ENCODE data around the gene ATAD2B.
"Not testable (repeated sequence)": the region's sequence is repeated elsewhere in the genome, so short reads cannot be mapped to it uniquely, and the experiment has no call there.

The ATAD2B gene

DNA sequence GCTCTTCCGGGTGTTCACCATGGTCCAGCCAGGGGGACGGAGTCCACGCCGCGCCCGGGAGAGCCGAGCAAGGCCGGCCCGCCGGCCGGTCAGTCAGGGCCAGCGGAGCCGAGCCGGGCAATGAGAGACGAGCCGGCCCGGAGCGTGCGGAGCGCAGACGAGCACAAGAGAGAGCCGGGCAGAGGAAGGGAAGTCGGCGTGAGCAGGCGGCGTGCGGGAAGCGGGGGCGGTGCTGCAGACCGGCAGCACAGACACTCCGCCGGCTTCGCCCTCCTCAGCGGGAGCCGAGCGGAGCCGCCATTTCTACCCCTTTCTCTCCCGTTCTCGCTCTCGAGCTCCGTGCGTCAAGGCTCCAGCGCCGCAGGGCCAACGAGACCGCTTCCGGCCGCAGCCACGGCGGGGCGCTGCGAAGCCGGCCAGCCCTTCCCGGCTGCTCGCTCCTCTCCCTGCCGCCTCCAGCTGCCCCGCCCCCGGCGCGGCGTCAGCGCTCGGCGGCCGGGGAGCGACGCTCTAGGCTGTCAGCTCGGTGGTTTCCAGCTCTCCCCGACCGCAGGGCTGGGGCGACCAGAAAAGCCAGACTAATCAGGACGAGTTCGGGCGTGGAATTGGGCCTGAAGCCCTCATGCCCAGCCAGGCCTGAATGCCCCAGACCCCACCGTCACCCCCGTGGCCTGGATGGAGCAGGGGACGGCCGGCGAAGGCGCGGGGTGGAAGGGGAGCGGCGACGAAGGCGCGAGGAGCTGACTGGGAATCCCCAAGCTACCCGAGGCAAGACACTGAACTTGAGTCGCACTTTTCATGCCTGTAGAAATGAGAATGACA lies at the start of gene ATAD2B:
Gene ATAD2B, minus strand, starts transcription at position 374 of the 822 bp plus-strand sequence. Its CDS starts 353 bp downstream, at position 21.
- peak; percentile 90 for DNase-seq (ENCODE audit: low read depth)

DNA sequence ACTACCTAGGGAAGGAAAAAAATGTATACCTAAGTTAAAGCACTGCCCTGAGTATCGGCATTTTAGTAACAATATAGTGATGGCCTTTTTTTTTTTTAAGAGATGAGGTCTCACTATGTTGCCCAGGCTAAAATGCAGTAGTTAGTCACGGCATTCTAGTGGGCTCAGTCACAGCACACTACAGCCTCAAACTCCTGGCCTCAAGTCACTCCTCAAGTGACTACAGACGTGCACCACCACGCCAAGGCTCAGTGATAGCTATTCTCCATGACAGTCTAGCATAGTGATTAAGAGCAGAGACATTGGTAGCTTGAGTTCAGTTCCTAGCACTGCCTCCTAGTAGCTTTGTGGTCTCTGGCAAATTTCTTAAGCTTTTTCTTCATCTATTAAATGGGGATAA lies 40.9 kb upstream of the ATAD2B start:
- DNase-seq (ENCODE audit: low read depth), result no peak

DNA sequence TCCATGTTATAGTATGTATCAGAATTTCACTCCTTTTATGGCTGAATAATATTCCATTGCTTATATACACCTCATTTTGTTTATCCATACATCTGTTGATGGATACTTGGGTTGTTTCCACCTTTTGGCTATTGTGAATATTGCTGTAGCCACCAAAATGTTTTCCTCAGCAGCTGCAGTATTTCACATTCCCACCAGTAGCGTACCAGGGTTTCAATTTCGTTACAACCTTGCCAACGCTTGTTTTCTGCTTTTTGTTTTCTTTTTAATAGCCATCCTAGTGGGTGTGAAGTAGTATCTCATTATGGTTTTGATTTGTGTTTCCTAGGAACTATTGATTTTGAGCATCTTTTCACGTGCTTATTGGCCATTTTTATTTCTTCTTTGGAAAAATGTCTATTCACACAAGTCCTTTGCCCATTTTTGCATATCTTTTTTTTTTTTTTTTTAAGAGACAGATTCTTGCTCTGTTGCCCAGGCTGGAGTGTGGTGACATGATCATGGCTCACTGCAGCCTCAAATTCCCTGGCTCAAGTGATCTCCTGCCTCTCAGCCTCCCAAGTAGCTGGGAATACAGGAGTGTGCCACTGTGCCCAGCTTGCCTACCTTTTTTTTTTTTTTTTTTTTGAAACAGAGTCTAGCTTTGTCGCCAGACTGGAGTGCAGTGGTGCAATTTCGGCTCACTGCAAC lies 27.5 kb upstream of the ATAD2B start:
- no peak for DNase-seq (ENCODE audit: low read depth)

- DNase-seq (ENCODE audit: low read depth), result no peak
Observed at GRCh38 chr2:23953625-23954024, 26.7 kb upstream of the ATAD2B start.

DNA sequence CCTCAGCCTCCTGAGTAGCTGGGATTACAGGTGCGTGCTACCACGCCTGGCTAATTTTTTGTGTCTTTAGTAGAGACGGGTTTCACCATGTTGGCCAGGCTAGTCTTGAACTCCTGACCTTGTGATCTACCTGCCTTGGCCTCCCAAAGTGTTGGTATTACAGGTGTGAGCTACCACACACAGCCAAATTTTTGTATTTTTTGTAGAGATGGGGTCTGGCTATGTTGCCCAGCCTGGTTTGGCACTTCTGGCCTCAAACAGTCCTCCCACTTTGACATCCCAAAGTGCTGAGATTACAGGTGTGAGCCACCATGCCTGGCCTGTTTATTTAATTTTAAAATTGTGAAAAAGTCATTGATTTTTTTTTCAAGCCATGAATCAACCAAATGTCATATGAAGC lies 25.6 kb upstream of the ATAD2B start:
- not testable (repeated sequence) for DNase-seq (ENCODE audit: low read depth)

GRCh38 chr2:23947350-23947749 lies 20.4 kb upstream of the ATAD2B start:
- no peak for DNase-seq (ENCODE audit: low read depth)

DNA sequence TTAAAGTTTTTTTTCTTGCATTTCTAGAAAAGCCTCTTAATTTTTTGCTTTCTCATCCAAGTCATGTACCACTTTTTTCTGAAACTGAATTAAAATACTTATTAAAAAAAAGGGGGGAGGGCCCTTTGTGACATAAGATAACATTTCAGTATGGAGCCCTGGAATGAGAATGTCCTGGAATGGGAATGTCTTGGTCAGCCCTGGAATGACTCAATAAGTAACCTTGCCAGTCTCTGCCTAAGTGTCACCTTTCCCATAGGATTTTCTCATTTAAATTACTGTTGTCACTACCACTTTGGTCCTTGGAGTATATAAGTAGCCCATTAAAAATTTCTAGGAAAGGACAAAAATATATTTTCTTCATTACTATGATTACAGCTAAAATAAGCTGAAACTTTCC lies 18.1 kb upstream of the ATAD2B start:
- no peak for DNase-seq (ENCODE audit: low read depth)

DNA sequence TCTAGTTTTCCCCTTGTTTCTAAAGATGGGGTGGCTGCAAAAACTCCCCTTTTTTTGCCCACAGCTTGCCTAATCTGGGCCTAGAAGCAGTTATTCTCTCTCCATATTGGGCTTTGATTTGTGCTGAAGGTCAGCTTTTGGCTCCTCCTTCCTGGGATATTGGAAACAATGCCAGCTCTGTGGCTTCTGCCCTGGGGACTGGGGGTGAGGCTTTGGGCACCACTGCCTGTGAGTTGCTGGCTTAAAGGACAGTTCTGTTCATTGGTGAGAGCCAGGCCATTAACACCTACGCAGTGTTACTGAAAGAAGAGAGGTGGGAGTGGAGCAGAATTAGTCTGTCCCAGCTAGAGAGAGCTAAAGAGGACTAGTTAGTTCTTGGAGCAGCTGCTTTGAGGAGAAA lies 17.6 kb upstream of the ATAD2B start:
- no peak for DNase-seq (ENCODE audit: low read depth)

- DNase-seq (ENCODE audit: low read depth), result no peak
Observed at GRCh38 chr2:23943666-23944065, 16.7 kb upstream of the ATAD2B start.

GRCh38 chr2:23941644-23942043 lies 14.7 kb upstream of the ATAD2B start:
- DNase-seq (ENCODE audit: low read depth), result no peak

- no peak for DNase-seq (ENCODE audit: low read depth)
Observed at GRCh38 chr2:23940718-23941620, 14.0 kb upstream of the ATAD2B start.

DNA sequence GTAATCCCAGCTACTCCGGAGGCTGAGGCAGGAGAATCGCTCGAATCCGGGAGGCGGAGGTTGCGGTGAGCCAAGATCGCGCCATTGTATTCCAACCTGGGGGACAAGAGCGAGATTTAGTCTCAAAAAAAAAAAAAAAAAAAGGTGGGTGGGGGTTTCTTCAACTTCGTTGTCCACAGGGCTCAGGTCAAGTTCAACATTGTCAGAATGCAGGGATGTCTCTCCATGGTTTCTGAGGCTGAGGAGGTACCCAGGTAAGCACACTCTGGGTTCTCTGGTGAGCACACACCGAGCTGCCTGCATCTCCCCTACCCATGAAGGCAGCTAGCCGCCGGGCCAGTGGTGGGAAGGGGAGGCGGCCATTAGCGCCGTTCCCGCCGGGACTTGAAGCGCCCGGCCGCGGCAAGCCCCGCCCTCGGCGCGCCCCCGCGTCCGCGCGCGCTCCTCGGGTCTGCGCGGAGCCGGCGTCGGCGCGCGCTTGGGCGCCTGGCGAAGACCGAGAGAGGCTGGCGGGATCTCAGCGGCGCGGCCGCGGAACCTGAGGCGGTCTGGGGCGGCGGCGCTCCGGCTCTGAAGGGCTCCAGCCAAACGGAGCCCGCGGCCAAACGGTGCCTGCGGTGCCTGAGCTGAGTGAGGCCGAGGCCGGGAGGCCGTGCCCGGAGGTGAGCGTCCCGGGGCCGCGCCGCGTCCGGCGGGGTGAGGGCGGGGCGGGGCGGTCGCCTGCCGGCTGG lies 13.2 kb upstream of the ATAD2B start, which contains the start of gene UBXN2A:
Gene UBXN2A, plus strand, starts transcription at position 477 of the 731 bp plus-strand sequence. CDS start 17,852 bp downstream, outside the sequence.
- DNase-seq (ENCODE audit: low read depth), result peak; percentile 43

DNA sequence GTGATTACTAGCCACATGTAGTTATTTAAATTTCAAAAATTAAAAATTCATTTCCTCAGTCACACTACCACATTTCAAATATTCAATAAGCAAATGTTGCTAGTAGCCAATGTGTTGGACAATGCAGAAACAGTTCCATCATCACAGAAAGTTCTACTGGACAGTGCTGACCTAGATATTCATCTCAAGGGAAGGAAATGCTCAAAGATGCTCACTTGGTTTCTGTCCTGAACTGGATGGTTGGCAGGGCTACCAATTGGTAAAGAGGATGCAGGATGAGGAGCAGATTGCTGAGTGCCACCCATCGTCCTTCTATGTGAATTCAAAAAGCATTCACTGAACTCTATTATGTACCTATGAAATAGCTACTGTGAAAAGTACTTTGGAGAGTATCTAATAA lies 7.3 kb upstream of the ATAD2B start:
- DNase-seq (ENCODE audit: low read depth), result no peak

- DNase-seq (ENCODE audit: low read depth), result no peak
Observed at GRCh38 chr2:23926290-23926749, 603 bp downstream of the ATAD2B start.

DNA sequence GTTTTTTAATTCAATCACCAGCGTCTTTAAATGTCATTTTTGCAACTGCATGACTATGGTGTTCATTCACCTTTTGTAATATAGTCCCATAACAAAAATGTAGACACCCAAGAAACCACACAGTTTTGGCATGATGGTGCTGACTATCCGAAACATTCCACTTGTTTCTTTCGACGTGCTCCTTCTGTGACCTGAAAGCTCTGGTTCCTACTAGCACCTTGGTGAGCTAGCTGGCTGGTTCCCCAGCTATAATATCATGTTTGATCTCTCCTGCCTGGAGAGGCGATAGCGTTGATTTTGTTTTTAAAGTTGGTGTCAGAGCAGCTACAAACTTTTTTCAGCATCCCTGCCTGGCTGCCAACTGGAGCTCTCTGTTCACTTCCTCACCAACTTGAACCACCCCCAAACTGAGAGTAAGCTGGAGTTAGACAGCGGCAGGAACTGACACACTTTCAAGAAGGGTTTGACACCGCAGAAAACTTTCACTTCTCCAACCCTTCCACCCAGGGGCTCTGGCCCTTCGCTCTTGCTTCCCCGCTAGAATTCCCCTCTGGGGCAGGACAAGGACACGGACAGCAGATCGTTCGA lies 1.1 kb downstream of the ATAD2B start:
- no peak for DNase-seq (ENCODE audit: low read depth)

DNA sequence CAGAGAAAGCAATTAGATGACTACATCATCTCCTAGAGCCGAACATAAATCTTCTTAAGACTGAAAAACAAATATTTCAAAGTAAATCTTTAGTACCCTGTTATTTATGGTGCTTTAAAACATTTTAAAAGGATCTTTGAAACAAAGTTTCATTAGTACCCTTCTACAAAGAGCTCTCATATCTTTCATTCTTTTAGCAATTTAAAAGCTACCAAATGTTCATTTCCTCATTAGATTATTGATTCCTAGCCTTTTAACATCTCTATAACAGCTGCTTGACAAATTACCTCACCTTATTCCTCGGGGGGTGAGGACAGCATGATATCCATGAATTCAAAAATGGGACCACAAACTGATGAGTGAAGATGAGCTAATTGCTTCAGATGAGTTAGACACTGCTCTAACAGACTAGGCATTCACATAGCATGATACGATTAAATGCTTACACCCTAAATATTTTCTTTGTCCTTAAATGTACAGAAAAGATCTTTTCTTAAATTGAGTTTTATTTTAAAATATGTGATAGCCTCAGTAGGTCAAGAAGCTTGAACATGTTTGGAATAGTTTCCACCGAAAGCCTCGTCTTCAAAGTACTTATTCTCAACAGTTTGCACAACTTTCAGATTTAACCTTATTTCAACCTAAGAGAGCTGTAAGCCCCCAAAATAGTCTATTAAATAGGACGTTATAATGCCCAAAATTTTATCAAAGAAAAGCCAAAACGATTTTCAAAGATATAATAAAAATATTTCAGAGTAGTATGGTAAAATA lies 2.1 kb downstream of the ATAD2B start:
- no peak for DNase-seq (ENCODE audit: low read depth)

DNA sequence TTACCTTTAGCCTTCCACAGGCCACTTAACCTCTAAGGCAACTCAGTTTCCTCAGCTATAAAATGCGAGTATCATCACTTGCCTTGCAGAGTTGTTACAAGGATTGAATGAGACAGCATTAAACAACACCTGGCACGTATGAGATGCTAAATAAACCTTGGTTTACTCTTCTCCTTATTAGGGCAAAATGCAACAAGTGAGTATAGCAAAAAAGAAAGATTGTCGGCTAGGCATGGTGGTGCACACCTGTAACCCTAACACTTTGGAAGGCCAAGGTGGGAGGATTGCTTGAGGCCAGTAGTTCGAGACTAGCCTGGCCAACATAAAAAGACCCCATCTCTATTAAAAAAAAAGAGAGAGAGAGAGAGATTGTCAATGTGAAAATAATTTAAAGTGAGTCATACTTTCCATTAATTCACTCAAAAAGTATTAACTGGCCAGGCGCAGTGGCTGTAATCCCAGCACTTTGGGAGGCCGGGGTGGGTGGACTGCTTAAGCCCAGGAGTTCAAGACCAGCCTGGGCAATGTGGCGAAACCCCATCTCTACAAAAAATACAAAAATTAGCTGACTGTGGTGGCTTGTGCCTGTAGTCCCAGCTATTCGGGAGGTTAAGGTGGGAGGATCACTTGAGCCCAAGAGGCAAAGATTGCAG lies 8.0 kb downstream of the ATAD2B start:
- no peak for DNase-seq (ENCODE audit: low read depth)

- DNase-seq (ENCODE audit: low read depth), result no peak
Observed at GRCh38 chr2:23916727-23917405, 10.1 kb downstream of the ATAD2B start.

GRCh38 chr2:23915327-23915726 lies 11.6 kb downstream of the ATAD2B start:
- DNase-seq (ENCODE audit: low read depth), result no peak

Data from fibroblast of the conjunctiva (primary cell).